ENCODE measurements around the gene CIPC.

The CIPC gene

DNA sequence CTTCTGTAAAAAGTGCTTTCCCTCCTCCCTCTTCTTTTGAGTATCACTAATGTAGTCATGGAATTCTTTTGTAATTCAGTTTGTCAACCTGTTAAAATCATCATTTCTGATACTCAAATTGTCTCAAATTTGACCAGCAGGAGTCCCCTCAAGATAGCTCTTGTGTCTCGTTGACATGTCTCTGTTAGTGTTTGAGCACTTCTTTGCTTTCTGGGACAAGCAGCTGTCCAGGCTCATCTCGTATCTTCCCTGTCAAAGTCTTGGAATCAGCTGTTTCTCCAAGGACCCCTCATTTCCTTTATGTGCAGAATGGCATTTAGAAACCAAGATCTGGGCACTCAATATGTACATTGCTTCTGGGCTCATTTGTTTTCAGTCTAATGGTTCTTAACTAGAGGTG lies 10.7 kb downstream of the CIPC start:
- Histone ChIP-seq H3K27me3 (no peaks in the 10 kb centered on the region), H3K9me3 (no peaks in the 10 kb centered on the region), H3K36me3 (peaks cover 53% of the 10 kb centered on the region), H3K27ac (no peak overlapping the region), H3K4me1 (ENCODE audit: control insufficient read depth in 1 of 2, insufficient read depth in 1 of 2, low read depth in 1 of 2, low read length in 1 of 2) (no peaks in the 10 kb centered on the region), H3K4me3 (ENCODE audit: low read depth in 1 of 2, low read length in 1 of 2) (no peak overlapping the region)
- TF ChIP-seq, protein P1, sequence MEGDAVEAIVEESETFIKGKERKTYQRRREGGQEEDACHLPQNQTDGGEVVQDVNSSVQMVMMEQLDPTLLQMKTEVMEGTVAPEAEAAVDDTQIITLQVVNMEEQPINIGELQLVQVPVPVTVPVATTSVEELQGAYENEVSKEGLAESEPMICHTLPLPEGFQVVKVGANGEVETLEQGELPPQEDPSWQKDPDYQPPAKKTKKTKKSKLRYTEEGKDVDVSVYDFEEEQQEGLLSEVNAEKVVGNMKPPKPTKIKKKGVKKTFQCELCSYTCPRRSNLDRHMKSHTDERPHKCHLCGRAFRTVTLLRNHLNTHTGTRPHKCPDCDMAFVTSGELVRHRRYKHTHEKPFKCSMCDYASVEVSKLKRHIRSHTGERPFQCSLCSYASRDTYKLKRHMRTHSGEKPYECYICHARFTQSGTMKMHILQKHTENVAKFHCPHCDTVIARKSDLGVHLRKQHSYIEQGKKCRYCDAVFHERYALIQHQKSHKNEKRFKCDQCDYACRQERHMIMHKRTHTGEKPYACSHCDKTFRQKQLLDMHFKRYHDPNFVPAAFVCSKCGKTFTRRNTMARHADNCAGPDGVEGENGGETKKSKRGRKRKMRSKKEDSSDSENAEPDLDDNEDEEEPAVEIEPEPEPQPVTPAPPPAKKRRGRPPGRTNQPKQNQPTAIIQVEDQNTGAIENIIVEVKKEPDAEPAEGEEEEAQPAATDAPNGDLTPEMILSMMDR (IDR thresholded peaks at IDR 0.05), result no peak

DNA sequence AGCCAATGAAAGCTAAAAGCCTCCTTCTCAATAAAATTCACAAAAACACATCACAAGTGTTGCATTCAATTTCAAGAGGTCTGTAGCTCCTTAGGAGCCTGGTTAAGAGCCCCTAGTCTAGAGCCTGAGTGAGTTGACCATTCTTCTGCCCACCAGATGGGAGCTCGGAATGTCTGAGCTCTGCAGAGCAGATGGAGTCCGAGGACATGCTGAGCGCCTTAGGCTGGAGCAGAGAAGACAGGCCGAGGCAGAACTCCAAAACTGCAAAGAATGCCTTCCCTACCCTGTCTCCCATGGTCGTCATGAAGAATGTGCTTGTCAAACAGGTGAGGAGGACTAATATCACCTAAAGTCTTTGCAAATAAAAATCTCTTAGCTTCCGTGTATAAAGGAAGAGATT lies 11.6 kb downstream of the CIPC start:
- Histone ChIP-seq H3K4me1 (ENCODE audit: control insufficient read depth in 1 of 2, insufficient read depth in 1 of 2, low read depth in 1 of 2, low read length in 1 of 2) (no peaks in the 10 kb centered on the region), H3K4me3 (ENCODE audit: low read depth in 1 of 2, low read length in 1 of 2) (no peak overlapping the region), H3K36me3 (peaks cover 62% of the 10 kb centered on the region), H3K9me3 (no peaks in the 10 kb centered on the region), H3K27ac (no peak overlapping the region), H3K27me3 (no peaks in the 10 kb centered on the region)
- TF ChIP-seq, protein P1 (IDR thresholded peaks at IDR 0.05), result no peak

DNA sequence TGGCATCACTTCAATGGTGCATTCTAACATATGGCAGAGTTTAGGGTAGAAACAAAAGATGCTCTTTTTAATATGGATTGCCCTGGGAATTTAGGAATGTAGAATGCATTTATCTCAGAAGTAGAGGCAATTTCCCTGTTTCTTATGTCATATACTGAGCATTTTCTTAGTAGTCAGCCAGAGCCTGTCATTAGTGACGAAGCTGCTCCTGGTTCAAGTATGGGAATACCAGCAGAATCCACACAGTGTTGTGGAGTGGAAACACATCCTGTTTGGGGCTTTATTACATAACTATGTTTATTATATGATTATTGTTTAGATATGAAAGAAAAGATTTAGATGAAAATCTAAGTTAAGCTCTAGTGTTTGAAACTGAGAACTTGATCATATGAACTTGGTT lies 12.2 kb downstream of the CIPC start:
- no peaks in the 10 kb centered on the region for H3K4me1 ChIP-seq (ENCODE audit: control insufficient read depth in 1 of 2, insufficient read depth in 1 of 2, low read depth in 1 of 2, low read length in 1 of 2)
- H3K36me3 ChIP-seq, result peaks cover 64% of the 10 kb centered on the region
- H3K4me3 ChIP-seq (ENCODE audit: low read depth in 1 of 2, low read length in 1 of 2), result no peak overlapping the region
- no peaks in the 10 kb centered on the region for H3K9me3 ChIP-seq
- TF ChIP-seq, protein P1 (IDR thresholded peaks at IDR 0.05), result no peak
- no peak overlapping the region for H3K27ac ChIP-seq
- H3K27me3 ChIP-seq, result no peaks in the 10 kb centered on the region

DNA sequence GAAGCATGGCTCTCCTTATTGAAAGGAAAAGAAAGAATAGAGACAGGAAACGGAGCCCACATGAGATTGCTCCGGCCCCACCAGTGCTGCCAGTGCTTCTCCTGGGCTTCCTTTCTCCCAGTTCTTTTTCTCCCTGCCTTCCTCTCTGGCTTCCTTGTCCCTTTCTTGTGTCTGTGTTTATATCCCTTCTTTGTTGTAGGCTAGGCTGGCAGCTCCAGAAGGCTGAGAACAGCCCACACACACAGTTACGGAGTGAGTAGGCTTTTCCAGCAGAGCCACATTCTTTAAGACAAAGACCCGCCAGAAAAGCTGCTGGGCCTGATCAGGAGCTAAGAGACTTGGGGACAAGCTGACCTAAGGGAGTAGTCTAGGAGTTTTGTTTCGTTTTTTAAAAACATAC lies 13.0 kb downstream of the CIPC start:
- Histone ChIP-seq H3K27me3 (no peaks in the 10 kb centered on the region), H3K4me1 (ENCODE audit: control insufficient read depth in 1 of 2, insufficient read depth in 1 of 2, low read depth in 1 of 2, low read length in 1 of 2) (no peaks in the 10 kb centered on the region), H3K9me3 (no peaks in the 10 kb centered on the region), H3K4me3 (ENCODE audit: low read depth in 1 of 2, low read length in 1 of 2) (no peak overlapping the region), H3K36me3 (peaks cover 60% of the 10 kb centered on the region), H3K27ac (no peak overlapping the region)
- TF ChIP-seq, protein P1 (IDR thresholded peaks at IDR 0.05), result no peak

DNA sequence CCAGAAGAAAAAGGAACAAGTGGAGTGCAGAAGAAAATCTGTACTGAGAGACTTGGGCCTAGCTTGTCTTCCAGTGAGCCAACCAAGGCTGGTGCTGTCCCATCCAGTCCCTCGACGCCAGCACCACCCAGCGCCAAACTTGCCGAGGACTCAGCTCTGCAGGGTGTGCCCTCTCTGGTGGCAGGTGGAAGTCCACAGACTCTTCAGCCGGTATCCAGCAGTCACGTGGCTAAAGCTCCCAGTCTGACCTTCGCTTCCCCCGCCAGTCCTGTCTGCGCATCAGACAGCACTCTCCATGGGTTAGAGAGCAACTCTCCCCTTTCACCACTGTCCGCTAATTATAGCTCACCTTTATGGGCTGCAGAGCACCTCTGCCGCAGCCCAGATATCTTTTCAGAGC lies 15.6 kb downstream of the CIPC start:
- TF ChIP-seq, protein P1 (IDR thresholded peaks at IDR 0.05), result no peak
- no peak overlapping the region for H3K27ac ChIP-seq
- peaks cover 38% of the 10 kb centered on the region for H3K36me3 ChIP-seq
- H3K9me3 ChIP-seq, result no peaks in the 10 kb centered on the region
- no peaks in the 10 kb centered on the region for H3K27me3 ChIP-seq
- H3K4me1 ChIP-seq (ENCODE audit: control insufficient read depth in 1 of 2, insufficient read depth in 1 of 2, low read depth in 1 of 2, low read length in 1 of 2), result no peaks in the 10 kb centered on the region
- H3K4me3 ChIP-seq (ENCODE audit: low read depth in 1 of 2, low read length in 1 of 2), result no peak overlapping the region

DNA sequence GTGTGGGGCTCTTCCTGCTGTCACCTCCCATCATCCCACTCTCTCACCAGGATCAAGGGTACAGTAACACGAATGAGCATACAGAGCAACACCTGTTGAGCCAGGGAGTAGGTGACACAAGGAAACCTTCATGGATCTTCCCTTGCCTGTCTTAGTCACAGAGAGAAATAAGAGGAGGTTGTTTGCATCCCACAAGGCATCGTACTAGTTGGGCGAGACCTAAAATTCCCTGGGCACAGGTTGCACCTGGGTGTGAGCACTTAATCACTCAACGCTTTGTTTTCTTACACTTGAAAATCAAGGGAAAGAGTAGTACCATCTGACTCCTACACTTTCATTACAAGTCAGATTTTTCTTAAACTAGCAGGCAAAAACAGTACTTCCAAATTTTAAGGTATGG lies 16.6 kb downstream of the CIPC start:
- Histone ChIP-seq H3K36me3 (peaks cover 38% of the 10 kb centered on the region), H3K27me3 (no peaks in the 10 kb centered on the region), H3K27ac (no peak overlapping the region), H3K4me3 (ENCODE audit: low read depth in 1 of 2, low read length in 1 of 2) (no peak overlapping the region), H3K9me3 (no peaks in the 10 kb centered on the region), H3K4me1 (ENCODE audit: control insufficient read depth in 1 of 2, insufficient read depth in 1 of 2, low read depth in 1 of 2, low read length in 1 of 2) (no peaks in the 10 kb centered on the region)
- TF ChIP-seq, protein P1 (IDR thresholded peaks at IDR 0.05), result no peak
